ENCODE data around the gene CPNE1.

CPNE1 gene

GRCh38 chr20:35598476-35598875 lies 66.2 kb downstream of the CPNE1 start:
- DNase-seq, result no peak

GRCh38 chr20:35597186-35597585 lies 67.5 kb downstream of the CPNE1 start:
- DNase-seq, result no peak

GRCh38 chr20:35595901-35596300 lies 68.8 kb downstream of the CPNE1 start:
- DNase-seq, result no peak

- no peak for DNase-seq
Measured at GRCh38 chr20:35595456-35595855, 69.2 kb downstream of the CPNE1 start.

- DNase-seq, result no peak
Measured at GRCh38 chr20:35592339-35592974, 72.2 kb downstream of the CPNE1 start.

- DNase-seq, result no peak
Measured at GRCh38 chr20:35588397-35588796, 76.3 kb downstream of the CPNE1 start.

GRCh38 chr20:35587436-35587835 lies 77.3 kb downstream of the CPNE1 start:
- no peak for DNase-seq

GRCh38 chr20:35586751-35587425 lies 77.8 kb downstream of the CPNE1 start:
- no peak for DNase-seq

- DNase-seq, result no peak
Measured at GRCh38 chr20:35583636-35584560, 80.8 kb downstream of the CPNE1 start.

GRCh38 chr20:35582741-35583404 lies 81.8 kb downstream of the CPNE1 start:
- no peak for DNase-seq

- DNase-seq, result no peak
Measured at GRCh38 chr20:35582131-35582530, 82.6 kb downstream of the CPNE1 start.

GRCh38 chr20:35579196-35579595 lies 85.5 kb downstream of the CPNE1 start:
- DNase-seq, result no peak

- DNase-seq, result no peak
Measured at GRCh38 chr20:35578469-35578868, 86.2 kb downstream of the CPNE1 start.

GRCh38 chr20:35576816-35577215 lies 87.9 kb downstream of the CPNE1 start:
- no peak for DNase-seq
